Esophagus muscularis mucosa (tissue), 3 donors: ENCODE results near the gene PDE4DIP.
"Not testable (repeated sequence)": the region's sequence is repeated elsewhere in the genome, so short reads cannot be mapped to it uniquely, and the experiment has no call there.

Experiments used
- CTCF ChIP-seq, 3 experiments: fragments of 200-600 bp in 2 of 3; fragments of 450-650 bp in 1 of 3; sonication (generic) in 2 of 3; IDR thresholded peaks; one replicate each; pipeline ENCODE4 v1.5.1; 2017 to 2019; ENCODE audit warnings: antibody characterized with exemption in 3 of 3, mild to moderate bottlenecking in 2 of 3, moderate library complexity in 1 of 3
- POLR2A ChIP-seq: fragments of 450-650 bp; IDR thresholded peaks from one replicate; pipeline ENCODE4 v1.6.1; 2017; ENCODE audit warnings: antibody characterized with exemption, moderate library complexity, mild to moderate bottlenecking, low read depth
- POLR2AphosphoS5 ChIP-seq, 2 donors: sonication (generic); formaldehyde crosslinking; IDR thresholded peaks; one replicate each; pipeline ENCODE4 v1.6.1; 2017; ENCODE audit warnings: antibody characterized with exemption in 2 of 2

- TF ChIP-seq POLR2AphosphoS5 (IDR thresholded peaks at IDR 0.05); POLR2A; CTCF (IDR thresholded peaks at IDR 0.05): not testable (repeated sequence)
Observed at GRCh38 chr1:148850840-148851239, 6.6 kb downstream of the PDE4DIP start.
